NCI-H1930 (cell line): ENCODE measurements around the gene ECSIT.
"Not testable (repeated sequence)": the region's sequence is repeated elsewhere in the genome, so short reads cannot be mapped to it uniquely, and the experiment has no call there.

Experiments used
- DNase-seq, 2 experiments: peaks; one replicate each; lab custom pipeline; 2025; lab: John Stamatoyannopoulos, UW

ECSIT gene

DNA sequence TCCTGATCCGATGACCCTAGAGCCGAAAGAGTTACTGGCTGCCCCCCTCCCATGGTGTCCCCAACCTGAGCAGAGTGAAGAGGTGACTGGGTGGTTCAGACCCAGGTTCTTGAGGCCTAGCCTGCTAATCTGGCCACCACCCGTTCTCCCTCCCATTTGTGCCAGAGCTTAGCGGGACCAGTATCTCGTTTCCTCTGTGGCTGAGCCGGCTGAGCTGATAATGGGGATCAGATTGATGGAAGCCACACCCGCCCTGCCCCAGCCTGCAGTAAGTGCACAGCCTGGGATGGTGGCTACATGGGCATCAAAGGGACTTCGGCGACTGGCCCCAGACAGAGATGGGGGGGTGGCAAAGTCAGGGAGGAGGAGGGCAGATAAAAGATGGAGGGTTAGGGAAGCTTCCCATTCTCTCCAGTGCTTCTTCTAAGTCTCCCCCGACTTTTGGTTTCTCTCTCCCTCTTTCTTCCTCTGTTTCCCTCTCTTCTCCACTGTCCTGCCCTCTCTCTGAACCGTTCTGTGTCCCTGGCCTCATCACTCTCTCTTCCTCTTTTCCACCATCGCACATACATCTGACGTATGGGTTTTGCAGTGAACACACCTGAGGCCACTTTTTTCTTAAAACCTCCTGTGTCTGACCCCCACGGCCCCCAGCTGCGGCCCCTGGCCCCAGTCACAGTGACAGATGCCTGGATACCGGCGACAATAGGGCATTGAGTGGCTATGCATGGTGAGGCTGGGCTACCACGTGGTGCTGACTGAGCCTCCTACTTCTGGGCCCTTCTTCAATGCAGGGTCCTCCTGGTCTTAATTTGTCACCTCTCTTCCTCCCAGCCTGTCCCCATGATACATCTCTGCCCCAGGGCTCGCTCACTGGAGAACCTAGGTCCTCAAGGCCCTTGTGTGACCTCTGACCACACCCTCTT, 50.5 kb downstream of the ECSIT start:
- DNase-seq: no peak

DNA sequence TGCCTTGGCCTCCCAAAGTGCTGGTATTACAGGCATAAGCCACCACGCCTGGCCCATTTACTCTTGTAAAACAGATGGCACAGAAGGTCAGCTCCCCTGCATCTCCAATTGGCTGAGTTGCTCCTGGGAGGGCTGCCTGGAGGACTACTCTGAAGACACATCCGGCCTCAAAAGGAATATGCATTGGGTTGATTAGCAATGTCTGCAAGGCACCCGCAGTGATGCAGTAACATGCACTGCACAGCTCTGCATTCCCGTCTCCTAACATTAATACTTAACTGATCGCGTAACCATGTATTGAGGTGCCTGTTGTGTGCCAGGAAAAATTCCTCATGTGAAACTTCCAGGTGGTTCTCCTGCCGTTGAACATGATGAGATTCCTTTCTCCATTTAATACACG, 53.1 kb downstream of the ECSIT start:
- DNase-seq: no peak

DNA sequence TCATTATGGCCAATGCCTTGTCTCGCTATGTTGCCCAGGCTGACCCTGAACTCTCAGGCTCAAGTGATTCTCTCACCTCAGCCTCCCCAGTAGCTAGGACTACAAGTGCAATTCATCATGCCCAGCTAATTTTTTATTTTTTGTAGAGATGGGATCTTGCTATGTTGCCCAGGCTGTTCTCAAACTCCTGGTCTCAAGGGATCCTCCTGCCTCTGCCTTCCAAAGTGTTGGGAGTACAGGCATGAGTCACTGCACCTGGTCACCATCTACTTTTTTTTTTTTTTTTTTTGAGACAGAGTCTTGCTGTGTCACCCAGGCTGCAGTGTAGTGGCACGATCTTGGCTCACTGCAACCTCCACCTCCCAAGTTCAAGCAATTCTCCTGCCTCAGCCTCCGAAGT, 53.6 kb downstream of the ECSIT start:
- DNase-seq: not testable (repeated sequence)

DNA sequence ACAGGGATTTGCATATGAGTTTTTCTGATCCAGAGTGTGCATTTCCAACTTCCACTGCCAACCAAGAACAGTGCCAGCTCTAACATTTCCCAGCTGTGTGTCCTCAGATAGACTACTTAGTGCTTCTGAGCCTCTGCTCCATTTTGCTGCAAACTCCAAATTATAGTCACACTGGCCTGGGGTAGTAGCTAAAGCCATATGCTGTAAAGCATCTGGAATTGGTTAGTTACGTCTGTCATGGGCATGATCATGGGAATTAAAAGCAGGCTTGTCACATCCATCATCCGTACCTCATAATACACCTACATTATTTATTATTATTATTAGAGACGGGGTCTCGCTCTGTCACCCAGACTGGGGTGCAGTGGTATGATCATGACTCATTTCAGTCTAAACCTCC, 55.2 kb downstream of the ECSIT start:
- DNase-seq: no peak

DNA sequence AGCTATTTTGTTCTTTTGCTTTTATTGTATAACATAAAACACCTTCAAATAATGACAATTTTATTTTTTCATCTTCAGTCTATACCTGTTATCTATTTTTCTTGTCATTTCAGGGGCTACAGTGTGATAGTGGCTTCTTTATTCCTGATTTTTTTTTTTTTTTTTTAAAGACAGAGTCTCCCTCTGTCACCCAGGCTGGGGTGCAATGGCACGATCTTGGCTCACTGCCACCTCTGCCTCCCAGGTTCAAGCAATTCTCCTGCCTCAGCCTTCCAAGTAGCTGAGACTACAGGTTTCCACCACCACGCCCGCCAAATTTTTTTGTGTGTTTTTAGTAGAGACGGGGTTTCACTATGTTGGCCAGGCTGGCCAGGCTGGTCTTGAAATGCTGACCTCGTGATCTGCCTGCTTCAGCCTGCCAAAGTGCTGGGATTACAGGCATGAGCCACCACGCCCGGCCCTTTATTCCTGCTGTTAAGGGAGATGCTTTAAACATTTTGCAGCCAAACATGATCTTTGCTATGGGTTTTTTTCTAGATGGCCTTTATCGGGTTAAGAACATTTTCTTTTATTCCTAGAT, 60.6 kb downstream of the ECSIT start:
- DNase-seq: not testable (repeated sequence)

DNA sequence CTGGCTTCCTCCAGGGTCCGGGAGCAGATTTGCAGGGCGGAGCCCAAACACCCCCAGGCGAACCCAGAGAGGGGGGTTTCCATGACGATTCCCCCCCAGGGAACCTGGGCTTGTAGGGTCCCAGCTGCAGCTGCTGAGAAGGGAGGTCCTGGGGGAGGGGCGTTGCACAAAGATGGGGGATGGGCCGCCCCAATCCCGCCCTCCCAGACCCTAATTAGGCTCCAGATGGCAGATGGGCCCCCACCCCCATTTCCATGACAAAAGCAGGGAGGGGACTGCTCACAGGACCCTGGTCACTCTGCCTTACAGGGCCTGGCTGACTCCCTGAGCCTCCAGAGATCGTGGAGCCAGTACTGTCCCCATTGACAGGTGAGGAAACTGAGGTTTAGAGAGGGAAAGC, 63.3 kb downstream of the ECSIT start:
- DNase-seq: no peak

DNA sequence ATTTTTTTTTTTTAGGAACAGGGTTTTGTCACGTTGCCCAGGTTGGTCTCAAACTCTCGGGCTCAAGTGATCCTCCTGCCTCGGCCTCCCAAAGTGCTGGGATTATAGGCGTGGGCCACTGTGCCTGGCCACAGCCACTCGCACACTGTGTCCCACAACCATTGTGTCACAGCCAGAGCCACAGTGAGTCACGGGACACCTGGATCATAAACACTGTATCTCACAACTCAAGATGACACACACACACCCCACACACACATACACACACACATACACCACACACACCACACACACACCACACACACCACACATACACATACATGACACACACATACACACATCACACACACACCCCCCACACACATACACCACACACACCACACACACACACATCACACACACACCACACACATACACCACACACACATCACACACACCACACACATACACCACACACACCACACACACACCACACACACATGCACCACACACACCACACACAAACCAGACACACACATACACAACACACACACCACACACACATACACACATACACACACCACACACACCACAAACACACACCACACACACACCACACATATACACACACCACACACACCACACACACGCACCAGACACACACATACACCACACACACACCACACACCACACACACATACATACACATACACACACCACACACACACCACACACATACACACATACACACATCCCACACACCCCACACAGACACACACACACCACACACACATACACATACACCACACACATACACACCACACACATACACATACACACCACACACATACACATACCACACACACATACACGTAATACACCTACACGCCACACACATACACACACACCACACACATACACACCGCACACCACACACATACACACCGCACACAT, 64.3 kb downstream of the ECSIT start:
- no peak for DNase-seq

DNA sequence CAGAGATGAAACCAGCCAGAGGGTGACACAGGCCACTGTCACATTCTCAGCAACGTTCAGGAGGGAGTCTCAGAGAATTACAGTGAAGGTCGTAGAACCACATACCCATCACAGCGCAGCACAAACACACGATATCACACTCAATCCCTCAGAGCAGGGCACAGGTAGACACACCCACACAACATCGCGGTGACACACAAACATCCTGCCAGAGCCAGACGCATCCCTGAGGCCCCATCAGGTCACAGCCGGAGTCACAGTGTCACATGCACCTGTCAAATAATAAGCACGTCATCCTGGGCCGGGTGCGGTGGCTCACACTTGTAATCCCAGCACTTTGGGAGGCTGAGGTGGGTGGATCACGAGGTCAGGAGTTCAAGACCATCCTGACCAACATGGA, 65.5 kb downstream of the ECSIT start:
- no peak for DNase-seq

DNA sequence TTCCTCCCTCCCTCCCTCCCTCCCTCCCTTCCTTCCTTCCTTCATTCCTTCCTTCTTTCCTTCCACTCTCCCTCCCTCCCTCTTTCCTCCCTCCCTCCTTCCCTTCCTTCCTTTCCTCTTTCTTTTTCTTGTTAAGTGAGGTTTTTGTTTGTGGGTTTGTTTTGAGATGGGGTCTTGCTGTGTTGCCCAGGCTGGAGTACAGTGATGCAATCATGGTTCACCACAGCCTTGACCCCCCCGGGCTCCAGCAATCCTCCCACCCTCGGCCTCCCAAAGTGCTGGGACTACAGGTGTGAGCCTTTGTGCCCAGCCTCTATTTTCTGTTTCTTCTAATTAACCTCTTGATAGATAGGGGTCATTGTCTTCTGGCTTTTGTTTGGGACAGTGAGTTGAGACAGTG, 67.5 kb downstream of the ECSIT start:
- no peak for DNase-seq

DNA sequence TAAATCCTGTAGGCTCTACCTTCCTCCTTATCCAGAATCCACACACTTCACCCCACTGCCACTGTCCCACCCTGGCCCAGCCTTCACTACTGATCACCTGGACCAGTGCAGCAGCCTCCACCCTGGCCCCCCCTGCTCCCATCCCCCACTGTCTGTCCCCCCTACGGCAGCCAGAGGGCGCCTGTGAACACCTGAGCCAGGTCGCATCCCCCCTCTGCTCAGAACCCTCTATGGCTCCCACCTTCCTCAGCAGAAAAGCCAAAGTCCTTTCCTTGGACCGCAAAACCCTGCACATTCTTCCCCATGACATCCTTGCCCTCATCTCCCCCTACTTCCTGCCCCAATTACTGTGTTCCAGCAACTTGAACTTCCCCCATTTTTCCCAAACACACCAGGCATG, 68.7 kb downstream of the ECSIT start:
- DNase-seq: no peak

DNA sequence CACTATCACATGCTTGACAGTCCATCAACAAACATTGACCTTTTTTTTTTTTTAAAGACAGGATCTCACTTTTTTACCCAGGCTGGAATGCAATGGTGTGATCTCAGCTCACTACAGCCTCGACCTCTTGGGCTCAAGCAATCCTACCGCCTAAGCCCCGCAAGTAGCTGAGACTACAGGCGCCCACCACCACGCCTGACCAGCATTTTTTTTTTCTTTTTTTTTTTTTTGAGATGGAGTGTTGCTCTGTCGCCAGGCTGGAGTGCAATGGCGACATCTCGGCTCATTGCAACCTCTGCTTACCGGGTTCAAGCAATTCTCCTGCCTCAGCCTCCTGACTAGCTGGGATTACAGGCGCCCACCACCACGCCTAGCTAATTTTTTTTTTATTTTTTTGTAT, 70.0 kb downstream of the ECSIT start:
- DNase-seq: not testable (repeated sequence)

DNA sequence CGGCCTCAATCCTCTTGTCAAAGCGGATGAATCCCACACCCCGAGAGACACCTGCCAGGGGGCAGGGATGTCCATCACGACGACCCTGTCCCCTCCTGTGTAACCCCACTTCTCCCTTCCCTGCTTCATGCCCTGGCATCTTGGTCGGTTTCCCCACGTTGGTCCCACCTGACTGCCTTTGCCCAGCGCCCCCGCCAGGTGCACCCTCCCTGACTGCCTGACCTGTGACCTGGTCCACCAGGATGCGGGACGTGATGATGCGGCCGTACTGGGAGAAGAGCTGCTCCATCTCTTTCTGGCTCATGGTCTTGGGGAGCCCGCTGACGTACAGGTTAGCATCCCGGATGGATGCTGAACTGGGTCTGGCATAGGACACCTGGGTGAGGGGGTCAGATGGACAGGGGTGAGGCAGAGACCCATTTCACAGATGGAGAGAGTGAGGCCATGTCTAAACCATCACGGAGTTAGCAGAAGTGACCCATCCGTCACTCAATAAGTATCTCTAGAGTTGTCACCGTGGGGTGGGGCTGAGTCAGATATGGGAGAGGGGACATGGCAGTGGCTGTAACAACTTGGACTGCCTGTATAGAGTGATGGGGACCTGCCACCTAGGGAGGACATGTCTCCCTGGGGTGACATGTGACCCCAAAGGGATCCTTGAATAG, 70.6 kb downstream of the ECSIT start:
- DNase-seq: no peak

DNA sequence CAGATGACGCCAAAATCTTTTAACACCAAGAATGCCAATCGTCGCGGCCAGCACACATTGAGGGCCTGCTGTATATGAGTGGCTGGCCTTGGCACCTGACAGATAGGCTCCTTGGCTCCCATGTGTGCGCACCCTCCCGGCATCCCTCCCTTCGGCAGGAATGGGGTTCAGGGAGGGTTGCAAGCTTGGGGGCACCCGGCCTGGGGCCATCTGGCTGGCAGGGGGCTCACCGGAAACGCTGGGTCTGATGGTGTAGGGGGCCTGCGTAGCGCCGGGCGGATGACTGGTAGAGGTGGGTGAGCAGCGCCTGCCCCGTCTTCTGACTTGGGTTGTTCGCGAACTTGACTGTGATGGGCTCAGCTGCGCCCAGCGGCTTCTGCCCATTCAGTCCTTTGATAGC, 71.1 kb downstream of the ECSIT start:
- no peak for DNase-seq

DNA sequence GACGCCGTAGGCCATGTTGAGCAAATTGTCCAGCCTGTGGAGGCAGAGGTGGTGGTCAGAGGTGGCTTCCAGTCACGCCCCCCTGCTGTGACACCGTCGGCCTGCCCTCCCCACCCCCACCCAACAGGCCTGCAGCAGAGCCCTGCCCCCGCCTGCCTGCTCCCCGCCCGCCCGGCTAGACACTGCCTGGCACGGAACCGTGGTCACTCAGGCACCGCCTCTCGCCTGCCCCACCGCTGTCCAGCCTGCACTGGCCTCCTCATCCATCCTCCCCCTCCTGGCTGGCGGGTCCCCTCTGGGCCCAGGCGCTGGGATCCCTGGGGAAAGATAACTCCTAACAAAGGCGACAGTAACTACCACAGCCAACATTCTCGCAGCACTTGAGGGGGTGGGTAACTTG, 71.8 kb downstream of the ECSIT start:
- no peak for DNase-seq

DNA sequence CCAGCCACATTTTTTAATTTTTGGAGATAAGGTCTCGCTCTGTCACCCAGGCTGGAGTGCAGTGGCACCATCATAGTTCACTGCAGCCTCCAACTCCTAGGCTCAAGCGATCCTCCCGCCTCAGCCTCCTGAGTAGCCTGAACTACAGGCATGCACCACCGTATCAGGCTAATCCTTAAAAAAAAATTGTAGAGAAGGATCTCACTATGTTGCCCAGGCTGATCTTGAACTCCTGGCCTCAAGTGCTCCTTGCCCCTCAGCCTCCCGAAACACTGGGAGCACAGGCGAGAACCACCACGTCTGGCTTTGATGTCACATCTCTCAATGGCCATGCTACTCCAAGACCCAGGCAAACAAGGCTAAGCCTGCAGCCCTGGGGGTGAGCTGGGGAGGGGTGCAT, 72.3 kb downstream of the ECSIT start:
- no peak for DNase-seq
